Kidney glomerular epithelial cell (primary cell): ENCODE results near the gene ZNF578.
"Not testable (repeated sequence)": the region's sequence is repeated elsewhere in the genome, so short reads cannot be mapped to it uniquely, and the experiment has no call there.

Experiments
- DNase-seq: peaks from one replicate; lab custom pipeline; 2025; lab: John Stamatoyannopoulos, UW

Gene ZNF578

DNA sequence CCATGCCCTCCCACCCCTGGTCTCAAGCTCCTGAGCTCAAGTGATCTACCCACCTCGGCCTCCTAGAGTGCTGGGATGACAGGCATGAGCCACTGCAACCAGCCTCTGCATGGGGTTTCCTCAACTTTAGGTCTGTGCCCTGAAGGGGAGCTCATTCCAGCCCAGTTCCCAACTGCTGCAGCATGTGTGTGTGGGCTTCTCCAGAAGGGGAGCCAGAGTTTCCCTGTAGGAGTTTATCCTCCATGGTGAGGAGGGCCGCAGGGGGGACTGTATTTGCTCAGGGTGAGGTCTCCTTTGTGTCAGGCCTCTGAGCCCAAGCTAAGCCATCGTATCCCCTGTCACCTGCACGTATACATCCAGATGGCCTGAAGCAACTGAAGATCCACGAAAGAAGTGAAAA, 62.8 kb downstream of the ZNF578 start:
- DNase-seq = no peak

DNA sequence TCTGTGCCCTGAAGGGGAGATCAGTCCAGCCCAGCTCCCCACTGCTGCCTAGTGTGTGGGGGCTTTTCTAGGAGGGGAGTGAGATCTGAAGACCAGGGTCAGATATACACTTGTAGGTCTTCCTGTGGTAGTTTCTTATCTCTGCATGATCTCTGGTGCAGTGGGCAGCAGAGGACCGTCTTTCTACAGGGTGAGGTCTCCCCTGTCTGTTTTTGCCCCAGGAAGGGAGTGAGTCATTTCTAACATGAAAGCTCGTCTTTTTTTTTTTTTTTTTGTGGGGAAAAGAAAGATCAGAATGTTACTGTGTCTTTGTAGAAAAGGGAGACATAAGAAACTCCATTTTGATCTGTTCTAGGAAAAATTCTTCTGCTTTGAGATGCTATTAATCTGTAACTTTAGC, 65.3 kb downstream of the ZNF578 start:
- DNase-seq = no peak

DNA sequence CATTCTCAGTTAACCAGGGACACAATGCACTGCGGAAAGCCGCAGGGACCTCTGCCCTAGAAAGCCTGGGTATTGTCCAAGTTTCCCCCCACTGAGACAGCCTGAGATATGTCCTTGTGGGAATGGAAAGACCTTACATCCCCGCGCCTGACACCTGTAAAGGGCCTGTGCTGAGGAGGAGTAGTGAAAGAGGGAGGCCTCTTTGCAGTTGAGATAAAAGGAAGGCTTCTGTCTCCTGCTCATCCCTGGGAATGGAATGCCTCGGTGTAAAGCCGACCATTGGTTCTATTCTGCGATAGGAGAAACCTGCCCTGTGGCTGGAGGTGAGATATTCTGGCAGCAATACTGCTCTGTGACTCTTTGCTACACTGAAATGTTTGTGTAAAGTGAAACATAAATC, 65.8 kb downstream of the ZNF578 start:
- DNase-seq = not testable (repeated sequence)

- DNase-seq = no peak
Measured at GRCh38 chr19:52520013-52520412, 66.7 kb downstream of the ZNF578 start.

DNA sequence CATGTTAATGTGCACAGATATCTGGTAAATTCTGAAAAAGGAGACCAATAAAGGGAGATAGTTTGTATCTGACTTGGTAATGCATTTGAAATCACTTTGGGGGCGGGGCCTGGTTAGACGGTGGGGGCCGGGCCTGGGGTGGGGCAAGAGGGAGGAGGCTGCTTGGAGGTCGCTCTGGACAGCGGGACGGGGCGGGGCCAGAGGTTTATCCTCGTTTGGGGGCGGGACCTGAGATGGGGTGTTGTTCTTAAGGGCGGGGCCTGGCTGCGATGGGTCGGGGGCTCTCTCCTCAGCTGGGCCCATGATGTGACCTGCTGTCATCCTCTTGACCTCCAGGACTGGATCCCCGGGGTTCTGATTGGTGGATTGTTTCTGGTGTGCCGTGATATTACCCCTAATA, 69.2 kb downstream of the ZNF578 start:
- no peak for DNase-seq

- DNase-seq = no peak
Measured at GRCh38 chr19:52524086-52524485, 70.7 kb downstream of the ZNF578 start.

DNA sequence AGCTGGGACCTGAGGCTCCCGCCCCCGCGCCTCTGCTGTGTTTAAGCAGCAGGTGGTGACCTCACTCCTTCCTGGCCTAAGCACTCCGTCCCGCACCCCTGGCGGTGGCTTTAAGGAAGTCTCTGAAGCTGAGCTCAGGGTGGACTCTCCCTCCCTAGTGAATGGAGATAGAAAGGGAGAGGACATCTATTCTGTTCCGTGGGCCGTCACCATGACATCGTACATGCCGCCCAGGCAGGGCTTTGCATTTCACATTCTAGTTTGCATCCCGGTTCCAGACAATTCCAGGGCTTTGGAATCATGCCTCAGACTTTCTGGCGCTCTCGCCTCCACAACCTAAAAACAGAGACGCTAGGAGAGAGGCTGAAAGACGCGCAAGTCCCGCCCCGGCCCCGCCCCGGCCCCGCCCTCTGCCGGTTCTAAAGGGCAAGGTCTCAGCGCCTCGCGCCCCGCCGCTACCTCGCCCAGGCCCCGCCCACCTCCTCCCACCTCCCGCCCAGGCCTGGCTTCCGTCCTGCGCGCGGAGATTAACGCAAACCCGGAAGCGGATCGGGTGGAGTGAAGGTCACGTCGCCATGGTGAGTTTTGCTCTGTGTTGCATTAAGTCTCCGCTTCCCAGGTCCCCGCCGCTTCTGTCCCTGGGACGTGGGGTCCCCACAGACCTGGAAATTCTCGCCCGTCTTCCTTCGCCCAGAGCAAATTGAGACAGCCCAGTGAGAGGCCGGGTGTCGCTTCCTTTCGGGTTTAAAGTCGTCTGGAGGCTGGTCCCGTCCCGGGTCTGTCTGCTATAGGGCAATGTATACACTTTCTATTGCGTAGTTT, 74.0 kb downstream of the ZNF578 start, which contains the start of gene ZNF808:
Gene ZNF808, plus strand, starts transcription at position 535 of the 822 bp plus-strand sequence. CDS start 15,617 bp downstream, outside the sequence.
- DNase-seq = peak; percentile 87

DNA sequence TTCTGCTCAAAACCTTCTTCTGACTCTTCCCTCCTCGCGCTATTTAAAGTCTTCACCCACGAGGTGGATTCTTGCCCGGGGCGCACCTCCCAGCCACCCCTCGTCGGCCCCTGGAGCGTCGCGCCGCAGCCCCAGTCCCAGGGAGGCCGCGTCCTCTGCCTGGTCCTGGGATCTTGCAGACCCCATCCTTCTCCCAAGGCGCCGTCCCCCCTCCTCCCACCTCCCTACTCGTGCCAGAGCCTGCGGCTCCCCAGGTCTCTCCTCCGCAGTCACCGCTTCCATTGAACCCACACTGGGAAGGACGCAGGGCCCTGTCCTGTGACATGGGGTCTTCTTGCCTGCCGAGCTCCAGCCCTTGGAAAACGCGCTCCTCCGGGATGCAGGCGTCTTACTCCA, 74.6 kb downstream of the ZNF578 start:
- no peak for DNase-seq

DNA sequence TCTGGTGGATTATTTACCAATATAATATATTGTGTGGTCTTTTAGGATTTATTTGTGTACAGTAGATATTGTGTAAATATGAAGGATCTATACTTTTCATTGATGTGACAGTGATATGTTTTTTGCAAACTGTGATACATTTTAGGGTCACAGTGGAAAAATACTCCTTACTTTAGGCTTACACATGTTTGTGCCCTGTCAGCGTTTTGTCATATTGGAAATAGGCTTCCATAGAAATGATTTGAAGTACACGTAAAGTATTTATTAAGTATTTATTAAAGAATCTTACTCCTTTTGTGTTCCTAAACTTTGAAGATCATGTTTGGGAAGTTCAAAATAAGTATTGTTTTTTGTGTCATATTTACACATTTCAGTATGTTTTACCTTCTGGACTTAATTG, 79.1 kb downstream of the ZNF578 start:
- DNase-seq = no peak

DNA sequence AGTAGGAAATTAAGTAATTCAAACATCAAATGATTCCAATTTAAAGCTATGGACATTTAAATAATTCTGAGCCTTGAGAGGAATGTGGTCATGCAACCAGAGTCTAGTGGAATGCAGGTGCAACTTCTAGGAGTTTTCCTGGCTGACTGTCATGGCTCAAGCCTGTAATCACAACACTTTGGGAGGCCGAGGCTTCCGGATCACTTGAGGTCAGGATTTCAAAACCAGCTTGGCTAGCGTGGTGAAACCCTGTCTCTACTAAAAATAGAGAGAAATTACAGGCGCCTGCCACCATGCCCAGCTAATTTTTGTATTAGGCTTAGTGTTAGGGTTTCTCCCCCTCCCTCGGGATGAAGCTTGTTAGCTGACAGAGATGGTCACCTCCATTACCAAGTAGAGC, 80.5 kb downstream of the ZNF578 start:
- no peak for DNase-seq

- not testable (repeated sequence) for DNase-seq
Measured at GRCh38 chr19:52535385-52535770, 82.0 kb downstream of the ZNF578 start.

GRCh38 chr19:52535771-52536447, 82.6 kb downstream of the ZNF578 start:
- DNase-seq = peak; percentile 43

- no peak for DNase-seq
Measured at GRCh38 chr19:52536448-52536800, 83.1 kb downstream of the ZNF578 start.

DNA sequence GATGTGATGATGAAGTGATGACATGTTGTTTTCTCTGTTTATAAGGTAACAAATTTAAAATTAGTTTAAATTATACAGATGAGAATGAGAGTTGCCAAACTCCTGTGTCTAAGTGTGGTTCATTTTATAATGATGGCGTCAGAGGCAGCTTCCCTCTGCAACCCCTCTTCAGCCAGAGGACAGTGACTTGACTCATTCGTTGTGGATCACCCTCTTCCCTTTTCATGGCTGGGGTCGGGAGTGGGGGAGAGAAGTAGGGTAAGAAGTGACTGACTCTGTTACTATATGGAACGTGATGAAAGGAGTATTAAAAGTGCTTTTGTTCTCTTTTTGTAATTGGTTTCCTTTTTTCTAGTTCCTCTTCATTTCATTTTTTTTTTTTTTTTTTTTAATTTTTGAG, 85.5 kb downstream of the ZNF578 start:
- DNase-seq = not testable (repeated sequence)

DNA sequence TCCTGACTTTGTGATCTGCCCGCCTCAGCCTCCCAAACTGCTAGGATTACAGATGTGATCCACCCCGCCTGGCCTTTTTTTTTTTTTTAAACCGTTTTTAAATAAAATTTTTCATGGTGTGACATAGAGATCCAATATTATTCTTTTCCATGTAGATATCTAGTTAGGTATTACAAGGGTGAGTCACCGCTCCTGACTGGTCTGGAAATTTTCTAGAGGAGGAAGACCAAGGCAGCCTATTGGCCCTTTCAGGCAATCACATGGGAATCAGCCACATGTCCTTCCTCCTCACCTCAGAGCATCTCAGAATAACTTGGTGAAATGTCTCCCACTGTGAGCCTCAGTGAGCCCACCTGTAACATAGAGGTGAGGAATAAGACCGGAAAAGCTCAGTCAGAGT, 87.8 kb downstream of the ZNF578 start:
- not testable (repeated sequence) for DNase-seq

DNA sequence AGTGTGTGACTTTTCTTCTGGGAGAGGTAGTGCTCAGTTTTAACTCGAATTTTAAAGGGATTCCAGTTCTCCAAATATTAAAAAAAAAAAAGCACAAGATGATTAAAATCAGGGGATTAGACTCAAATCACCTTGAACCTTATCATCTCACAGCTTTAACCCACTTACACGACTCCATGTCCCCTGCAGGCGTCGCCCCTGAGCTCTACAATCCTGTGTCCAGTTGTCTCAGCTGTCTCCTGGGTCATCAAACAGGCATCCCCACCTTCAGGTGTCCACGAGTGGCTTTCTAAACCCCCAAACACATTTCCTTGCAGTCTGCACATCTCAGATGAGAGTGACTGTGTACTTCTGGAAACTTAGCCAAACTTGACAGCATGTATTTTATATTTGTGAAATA, 88.3 kb downstream of the ZNF578 start:
- DNase-seq = no peak

GRCh38 chr19:52542541-52542940, 89.2 kb downstream of the ZNF578 start:
- DNase-seq = not testable (repeated sequence)

DNA sequence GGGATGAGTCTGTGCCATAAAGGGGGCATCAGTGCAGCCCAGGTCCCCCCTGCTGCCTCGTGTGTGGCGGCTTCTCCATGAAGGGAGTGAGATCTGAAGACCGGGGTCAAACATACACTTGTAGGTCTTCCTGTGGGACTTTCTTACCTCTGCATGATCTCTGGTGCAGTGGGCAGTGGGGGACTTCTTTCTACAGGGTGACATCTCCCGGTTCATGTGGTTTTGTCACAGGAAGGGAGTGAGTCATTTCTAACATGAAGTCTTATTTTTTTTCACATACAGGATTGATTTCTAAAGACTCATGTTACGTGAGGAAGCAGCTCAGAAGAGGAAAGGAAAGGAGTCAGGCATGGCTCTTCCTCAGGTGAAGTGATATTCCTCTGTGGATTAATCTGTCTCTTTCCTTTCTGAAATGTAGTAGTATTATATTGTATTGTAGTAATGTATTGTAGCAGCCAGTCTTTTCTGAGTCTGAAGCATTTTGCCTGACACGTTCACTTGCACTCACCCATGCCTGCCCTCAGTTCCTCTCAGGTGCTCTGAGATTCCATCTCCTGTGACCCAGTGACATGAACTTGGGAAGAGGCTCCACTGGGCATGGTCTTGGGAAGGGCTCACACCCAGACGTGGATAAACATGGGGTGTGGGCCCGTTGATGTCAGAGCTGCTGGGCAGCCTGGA, 89.8 kb downstream of the ZNF578 start:
- no peak for DNase-seq

GRCh38 chr19:52554216-52554971, 101.0 kb downstream of the ZNF578 start:
- DNase-seq = no peak

- DNase-seq = no peak
Measured at GRCh38 chr19:52557231-52557995, 104.1 kb downstream of the ZNF578 start.

DNA sequence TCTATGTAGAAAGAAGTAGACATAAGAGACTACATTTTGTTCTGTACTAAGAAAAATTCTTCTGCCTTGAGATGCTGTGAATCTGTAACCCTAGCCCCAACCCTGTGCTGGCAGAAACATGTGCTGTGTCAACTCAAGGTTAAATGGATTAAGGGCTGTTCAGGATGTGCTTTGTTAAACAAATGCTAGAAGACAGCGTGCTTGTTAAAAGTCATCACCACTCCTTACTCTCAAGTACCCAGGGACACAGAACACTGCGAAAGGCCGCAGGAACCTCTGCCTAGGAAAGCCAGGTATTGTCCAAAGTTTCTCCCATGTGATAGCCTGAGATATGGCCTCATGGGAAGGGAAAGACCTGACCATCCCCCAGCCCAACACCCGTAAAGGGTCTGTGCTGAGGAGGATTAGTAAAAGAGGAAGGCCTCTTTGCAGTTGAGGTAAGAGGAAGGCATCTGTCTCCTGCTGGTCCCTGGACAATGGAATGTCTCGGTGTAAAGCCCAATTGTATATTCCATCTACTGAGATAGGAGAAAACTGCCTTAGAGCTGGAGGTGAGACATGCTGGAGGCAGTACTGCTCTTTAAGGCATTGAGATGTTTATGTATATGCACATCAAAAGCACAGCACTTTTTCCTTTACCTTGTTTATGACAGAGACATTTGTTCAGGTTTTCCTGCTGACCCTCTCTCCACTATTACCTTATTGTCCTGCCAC, 105.5 kb downstream of the ZNF578 start:
- not testable (repeated sequence) for DNase-seq
